ENCODE measurements around the gene ZNF384.

The ZNF384 gene

DNA sequence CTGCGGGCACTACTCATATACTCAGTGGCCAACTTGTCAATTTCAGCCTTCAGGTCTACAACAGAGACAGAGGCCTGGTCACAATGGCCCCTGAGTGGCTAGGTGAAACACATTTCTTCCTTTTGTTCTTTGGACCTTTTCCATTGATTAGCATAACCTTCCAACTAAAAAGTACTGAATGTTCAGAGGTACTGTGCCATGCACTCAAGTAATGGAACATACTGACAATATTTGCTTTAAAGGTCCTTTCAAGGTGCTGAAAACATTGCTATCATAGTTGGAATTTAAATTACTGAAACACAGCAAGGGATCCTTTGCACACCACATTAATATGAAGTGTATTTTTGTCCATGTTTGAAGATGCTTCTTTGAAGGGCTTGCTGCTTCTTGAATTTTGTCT is 35.8 kb downstream of the ZNF384 start:
- no peak for DNase-seq (ENCODE audit: low read depth)
- TF ChIP-seq POLR2A (IDR thresholded peaks at IDR 0.05; ENCODE audit: extremely low read depth, insufficient read length), result no peak
- TF ChIP-seq, protein P1, sequence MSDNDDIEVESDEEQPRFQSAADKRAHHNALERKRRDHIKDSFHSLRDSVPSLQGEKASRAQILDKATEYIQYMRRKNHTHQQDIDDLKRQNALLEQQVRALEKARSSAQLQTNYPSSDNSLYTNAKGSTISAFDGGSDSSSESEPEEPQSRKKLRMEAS (IDR thresholded peaks at IDR 0.05; ENCODE audit: low read depth, low read length), result no peak
- TF ChIP-seq, protein P2, sequence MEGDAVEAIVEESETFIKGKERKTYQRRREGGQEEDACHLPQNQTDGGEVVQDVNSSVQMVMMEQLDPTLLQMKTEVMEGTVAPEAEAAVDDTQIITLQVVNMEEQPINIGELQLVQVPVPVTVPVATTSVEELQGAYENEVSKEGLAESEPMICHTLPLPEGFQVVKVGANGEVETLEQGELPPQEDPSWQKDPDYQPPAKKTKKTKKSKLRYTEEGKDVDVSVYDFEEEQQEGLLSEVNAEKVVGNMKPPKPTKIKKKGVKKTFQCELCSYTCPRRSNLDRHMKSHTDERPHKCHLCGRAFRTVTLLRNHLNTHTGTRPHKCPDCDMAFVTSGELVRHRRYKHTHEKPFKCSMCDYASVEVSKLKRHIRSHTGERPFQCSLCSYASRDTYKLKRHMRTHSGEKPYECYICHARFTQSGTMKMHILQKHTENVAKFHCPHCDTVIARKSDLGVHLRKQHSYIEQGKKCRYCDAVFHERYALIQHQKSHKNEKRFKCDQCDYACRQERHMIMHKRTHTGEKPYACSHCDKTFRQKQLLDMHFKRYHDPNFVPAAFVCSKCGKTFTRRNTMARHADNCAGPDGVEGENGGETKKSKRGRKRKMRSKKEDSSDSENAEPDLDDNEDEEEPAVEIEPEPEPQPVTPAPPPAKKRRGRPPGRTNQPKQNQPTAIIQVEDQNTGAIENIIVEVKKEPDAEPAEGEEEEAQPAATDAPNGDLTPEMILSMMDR (IDR thresholded peaks at IDR 0.05; ENCODE audit: low read depth, low read length), result no peak
- no peak for TF ChIP-seq MYC (IDR thresholded peaks at IDR 0.05; ENCODE audit: low read depth, low read length)
- no peak overlapping the region for H3K4me3 ChIP-seq (ENCODE audit: low read depth, low read length)

DNA sequence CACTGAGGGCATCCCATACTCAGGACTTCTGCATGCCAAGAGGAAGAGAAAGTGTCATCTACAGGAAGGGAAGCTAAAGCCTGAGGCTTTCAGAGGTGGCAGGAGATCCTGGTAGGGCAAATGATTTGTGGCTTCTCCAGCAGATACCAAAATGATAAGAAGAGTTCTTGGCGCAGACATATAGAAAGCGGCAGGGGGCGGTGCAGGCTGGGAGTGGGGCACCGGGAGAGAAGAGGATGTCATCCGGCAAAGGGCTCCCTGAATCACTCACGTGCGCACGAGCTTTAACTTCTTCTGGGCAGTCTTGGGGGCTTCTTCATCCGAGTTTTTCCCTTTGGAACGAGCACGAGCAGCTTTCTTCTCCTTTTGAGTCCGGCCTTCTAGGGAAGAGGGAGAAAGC is 36.8 kb downstream of the ZNF384 start:
- H3K4me3 ChIP-seq (ENCODE audit: low read depth, low read length), result no peak overlapping the region
- TF ChIP-seq POLR2A (IDR thresholded peaks at IDR 0.05; ENCODE audit: extremely low read depth, insufficient read length) (no peak), MYC (IDR thresholded peaks at IDR 0.05; ENCODE audit: low read depth, low read length) (no peak)
- TF ChIP-seq, protein P2 (IDR thresholded peaks at IDR 0.05; ENCODE audit: low read depth, low read length), result no peak
- TF ChIP-seq, protein P1 (IDR thresholded peaks at IDR 0.05; ENCODE audit: low read depth, low read length), result no peak
- no peak for DNase-seq (ENCODE audit: low read depth)

DNA sequence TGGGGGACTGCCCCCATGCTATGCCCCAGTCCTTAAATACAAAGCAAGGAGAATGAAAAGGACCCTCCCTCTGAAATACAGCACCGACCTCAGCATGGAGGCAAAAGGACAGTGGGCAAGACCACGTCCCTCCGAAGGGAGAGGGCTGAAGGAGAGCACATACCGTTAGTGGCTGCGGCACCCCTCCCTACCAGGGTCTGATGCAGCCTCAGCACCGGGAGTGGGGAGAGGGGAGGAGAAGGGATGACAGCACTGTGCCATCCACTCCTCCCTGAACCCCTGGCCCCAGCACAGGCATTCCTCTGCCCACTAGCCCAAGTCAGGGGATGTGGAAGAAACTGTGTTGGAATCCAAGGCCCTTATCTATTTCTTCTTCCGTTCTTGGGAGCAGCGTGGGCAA is 38.3 kb downstream of the ZNF384 start:
- TF ChIP-seq, protein P1 (IDR thresholded peaks at IDR 0.05; ENCODE audit: low read depth, low read length), result no peak
- TF ChIP-seq, protein P2 (IDR thresholded peaks at IDR 0.05; ENCODE audit: low read depth, low read length), result no peak
- TF ChIP-seq MYC (IDR thresholded peaks at IDR 0.05; ENCODE audit: low read depth, low read length) (no peak), POLR2A (IDR thresholded peaks at IDR 0.05; ENCODE audit: extremely low read depth, insufficient read length) (no peak)
- DNase-seq (ENCODE audit: low read depth), result no peak
- no peak overlapping the region for H3K4me3 ChIP-seq (ENCODE audit: low read depth, low read length)

DNA sequence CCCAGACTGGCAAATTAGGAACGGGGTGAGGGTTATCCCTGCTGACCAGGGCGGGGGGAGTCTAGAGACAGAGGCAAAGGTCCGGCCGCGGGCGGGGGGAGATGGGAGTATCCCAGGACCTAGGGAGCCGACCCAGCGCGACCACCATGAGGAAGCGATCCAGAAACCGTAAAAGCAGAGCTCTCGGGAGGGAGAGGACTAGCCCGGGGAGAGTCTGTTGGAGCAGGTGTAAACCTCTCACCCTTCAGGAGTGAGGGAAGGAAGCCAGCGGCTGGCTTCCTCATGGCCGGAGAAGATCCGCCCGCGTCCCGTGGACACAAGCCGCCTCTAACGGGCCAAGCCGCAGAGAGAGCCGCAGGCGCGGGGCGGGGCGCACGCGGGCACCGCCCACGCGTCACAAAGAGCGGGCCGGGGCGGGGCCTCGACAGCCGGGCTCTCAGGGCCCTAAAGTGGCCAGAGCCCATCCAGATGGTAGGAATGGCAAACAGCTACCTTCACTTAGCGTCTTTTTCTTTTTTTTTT is 42.0 kb downstream of the ZNF384 start, which contains the start of gene ACRBP:
Gene ACRBP (minus strand): TSS at position 350 of the 522 bp plus-strand sequence. CDS start 66 bp downstream, at position 284.
- peak; percentile 82 for DNase-seq (ENCODE audit: low read depth)
- TF ChIP-seq, protein P2 (IDR thresholded peaks at IDR 0.05; ENCODE audit: low read depth, low read length), result no peak
- TF ChIP-seq POLR2A (IDR thresholded peaks at IDR 0.05; ENCODE audit: extremely low read depth, insufficient read length) (peak; percentile 71), MYC (IDR thresholded peaks at IDR 0.05; ENCODE audit: low read depth, low read length) (peak; percentile 40; the same call in 1 of the 2 replicates)
- peak within 1 kb of the TSS; percentile 55 for H3K4me3 ChIP-seq (ENCODE audit: low read depth, low read length)

DNA sequence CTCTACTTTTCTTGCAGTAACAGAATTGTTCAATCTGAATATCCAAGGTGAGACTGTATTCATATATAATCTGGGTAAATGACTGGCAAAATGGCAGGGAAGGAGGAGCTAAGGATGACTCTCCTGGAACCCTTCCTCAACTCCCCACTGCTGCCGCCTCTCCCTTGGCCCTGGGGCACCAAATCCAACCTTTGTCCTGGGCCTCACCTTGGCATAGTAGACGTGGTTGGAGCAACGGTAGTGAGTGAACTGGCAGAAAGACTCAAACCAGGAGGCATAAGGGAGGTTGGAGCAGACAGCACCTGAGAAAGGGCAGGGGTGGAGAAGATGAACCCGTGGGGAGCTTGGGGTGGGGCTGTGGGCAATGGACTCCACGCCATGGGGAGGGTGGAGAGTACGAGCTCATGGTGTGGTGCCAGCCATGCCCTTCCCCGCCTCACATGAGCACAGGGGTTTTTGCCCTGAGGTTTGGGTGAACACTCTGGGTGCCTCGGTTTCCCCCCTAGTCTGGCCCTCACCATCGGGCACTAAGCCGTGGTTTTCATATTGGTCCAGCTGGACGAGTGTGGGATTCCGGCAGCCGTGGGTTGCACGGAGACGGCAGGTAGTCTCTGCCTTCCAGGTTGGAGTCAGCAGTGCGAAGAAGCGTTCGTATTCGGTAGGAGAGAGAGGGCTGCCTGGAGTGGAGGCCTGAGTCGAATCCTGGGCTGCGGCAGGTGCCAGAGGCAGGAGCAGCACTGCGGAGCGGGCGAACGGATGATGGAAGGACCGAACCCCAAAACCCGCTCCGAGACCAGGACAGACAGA is 42.7 kb downstream of the ZNF384 start:
- no peak for TF ChIP-seq MYC (IDR thresholded peaks at IDR 0.05; ENCODE audit: low read depth, low read length)
- TF ChIP-seq, protein P1 (IDR thresholded peaks at IDR 0.05; ENCODE audit: low read depth, low read length), result no peak
- TF ChIP-seq POLR2A (IDR thresholded peaks at IDR 0.05; ENCODE audit: extremely low read depth, insufficient read length), result no peak
- TF ChIP-seq, protein P2 (IDR thresholded peaks at IDR 0.05; ENCODE audit: low read depth, low read length), result no peak
- DNase-seq (ENCODE audit: low read depth), result no peak
- peak overlapping the region; percentile 55 for H3K4me3 ChIP-seq (ENCODE audit: low read depth, low read length)
